ENCODE results near the gene CREM.

CREM gene

DNA sequence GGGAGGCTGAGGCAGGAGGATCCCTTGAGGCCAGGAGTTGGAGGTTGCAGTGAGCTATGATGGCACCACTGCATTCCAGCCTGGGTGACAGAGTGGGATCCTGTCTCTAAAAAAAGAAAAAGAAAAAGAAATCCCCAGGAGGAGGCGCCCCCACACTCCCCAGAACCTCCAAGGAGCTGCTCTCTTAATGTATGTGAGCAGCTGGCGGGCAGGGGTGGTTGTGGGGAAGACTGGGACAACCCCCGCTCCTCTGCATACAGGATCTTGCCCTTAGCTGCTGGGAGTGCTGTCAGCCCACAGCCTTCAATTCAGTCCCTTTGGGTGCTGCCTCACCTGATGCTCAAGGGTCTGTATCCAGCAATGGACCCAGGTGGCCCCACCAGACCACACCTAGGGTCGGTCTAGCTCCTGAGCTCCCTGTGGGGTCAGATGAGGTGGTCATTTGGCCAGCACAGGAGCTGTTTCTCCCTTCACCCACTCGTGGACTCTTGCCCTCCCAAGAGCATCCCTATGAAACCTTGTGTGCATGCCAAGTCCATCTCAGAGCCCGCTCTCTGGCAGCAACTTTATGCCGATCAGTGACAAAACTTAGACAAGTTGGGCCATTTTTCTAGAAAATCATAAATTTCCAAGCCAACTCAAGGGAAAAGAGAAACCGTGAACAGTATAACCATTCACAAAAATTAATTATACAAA lies 97.5 kb downstream of the CREM start:
- DNase-seq = no peak

DNA sequence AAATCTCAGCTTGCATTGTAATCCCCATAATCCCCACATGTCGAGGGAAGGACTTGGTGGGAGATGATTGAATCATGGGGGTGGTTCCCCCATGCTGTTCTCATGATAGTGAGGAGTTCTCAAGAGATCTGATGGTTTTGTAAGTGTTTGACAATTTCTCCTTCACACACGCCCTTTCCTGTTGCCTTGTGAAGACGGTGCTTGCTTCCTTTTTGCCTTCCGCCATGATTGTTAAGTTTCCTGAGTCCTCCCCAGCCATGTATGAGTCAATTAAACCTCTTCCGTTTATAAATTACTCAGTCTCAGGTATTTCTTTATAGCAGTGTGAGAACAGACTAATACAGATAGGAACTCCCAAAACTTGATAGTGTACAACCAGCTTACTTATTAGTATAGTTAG lies 98.6 kb downstream of the CREM start:
- peak; percentile 56 for DNase-seq

- no peak for DNase-seq
Measured at GRCh38 chr10:35226507-35226906, 99.9 kb downstream of the CREM start.

GRCh38 chr10:35228058-35228457 lies 101.4 kb downstream of the CREM start:
- no peak for DNase-seq

- no peak for DNase-seq
Measured at GRCh38 chr10:35231646-35232045, 105.0 kb downstream of the CREM start.

DNA sequence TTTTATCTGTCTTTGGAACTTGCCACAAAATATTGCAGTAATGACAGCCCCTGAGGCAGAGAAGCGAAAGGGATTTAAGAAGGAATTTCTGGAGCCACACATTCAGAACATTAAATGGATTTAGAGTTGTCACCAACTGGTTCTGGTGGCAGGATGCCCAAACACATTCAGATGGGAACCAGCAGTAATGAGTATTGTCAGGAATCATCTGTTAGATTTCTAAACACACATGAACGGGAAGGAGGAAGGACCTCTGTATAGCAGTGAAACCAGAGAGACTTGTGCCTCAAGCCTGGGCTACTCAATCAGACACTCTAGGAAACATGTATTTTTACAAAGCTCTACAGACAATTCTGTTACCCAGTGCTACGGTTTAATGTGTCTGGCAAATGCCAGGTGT lies 105.9 kb downstream of the CREM start:
- DNase-seq = no peak

- no peak for DNase-seq
Measured at GRCh38 chr10:35234073-35234472, 107.4 kb downstream of the CREM start.

DNA sequence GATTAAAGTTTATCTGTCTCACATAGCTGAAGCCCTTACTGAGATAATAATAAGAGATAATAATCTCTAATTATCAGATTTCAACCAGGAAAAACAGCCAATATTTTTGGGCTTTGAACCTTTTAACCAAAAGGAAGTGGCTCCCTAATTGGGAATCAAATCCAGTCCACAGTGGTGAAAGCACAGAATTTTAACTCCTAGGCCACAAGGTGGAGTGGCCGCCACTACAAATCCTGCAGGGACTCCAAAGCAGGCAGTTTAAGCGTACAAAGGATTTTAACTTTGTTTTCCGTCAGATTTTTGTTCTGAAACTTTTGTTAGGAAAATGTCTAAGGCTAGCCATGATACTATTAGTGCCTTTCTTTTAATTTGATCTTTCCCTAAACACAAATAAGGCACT lies 110.1 kb downstream of the CREM start:
- no peak for DNase-seq

DNA sequence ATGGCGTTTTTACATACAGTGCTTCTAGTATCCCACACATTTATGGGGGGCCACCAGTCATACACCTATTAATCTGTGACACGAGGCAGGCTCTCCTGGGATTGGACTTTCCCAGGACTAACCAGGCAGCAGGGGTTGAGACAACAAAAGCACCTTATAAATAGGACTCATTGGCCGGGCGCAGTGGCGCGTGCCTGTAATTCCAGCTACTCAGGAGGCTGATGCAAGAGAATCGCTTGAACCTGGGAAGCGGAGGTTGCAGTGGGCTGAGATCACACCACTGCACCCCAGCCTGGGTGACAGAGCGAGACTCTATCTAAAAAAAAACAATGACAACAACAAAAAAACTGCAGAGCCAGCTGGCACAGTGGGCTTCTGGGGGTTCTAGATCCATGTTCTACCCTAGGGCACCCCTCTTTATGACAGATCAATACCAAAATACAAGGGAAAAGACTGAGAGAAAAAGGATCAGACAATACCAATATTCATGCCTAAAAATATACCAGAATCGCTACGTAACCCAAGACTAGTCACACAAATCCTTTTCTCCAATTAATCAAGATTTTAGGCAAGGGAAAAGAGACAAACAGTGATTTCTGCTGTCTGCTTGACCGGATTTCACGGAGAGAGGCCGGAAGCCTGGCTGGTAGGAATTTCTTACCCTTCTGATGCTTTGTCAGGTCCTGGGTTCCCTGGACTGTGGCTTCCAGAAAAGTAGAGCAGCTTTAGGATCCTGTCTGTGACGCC lies 111.3 kb downstream of the CREM start:
- no peak for DNase-seq

GRCh38 chr10:35244549-35244948 lies 117.9 kb downstream of the CREM start:
- DNase-seq = no peak

GRCh38 chr10:35246770-35247343 lies 120.2 kb downstream of the CREM start:
- no peak for DNase-seq

GRCh38 chr10:35251373-35252100 lies 124.9 kb downstream of the CREM start:
- no peak for DNase-seq

GRCh38 chr10:35257057-35257983 lies 130.7 kb downstream of the CREM start:
- no peak for DNase-seq

DNA sequence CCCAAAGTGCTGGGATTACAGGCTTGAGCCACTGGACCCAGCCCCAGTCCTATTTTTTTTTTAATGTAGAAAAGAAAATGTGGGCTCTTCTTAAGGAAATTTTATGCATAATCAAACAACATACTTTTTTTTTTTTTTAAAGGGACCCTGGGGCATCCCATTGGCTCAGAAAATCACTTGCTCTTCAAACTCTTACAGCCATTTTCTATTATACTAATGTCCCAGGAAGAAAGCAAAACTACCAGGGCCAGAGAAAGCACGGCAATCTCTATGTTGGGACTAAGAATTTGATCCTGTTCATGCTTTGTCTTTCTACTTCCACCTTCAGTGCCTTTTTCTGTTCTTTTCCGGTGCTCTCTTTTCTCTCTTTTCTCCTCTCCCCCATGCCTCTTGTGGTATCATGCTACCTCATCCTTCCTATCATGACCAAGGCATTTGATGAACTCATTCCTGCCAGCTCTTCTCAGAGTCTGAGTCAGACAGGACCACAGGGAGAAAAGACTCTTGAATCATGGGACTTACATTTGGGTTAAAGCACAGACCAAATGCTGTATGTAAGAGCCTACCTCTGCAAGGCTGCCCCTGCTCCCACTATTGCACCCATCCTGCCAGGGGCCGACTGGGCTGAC lies 133.2 kb downstream of the CREM start:
- no peak for DNase-seq

GRCh38 chr10:35262436-35262835 lies 135.8 kb downstream of the CREM start:
- DNase-seq = no peak

Measured in CD4-positive, alpha-beta T cell treated with Interleukin-10 for 1 hour (primary cell).